GM21528 (cell line): Measurements from ENCODE around the gene UNC13C.

ENCODE experiments used
- ATAC-seq: cut with Tn5 transposase; IDR thresholded peaks from one replicate; pipeline ENCODE4 v1.9.1; 2021; ENCODE audit warnings: mild to moderate bottlenecking, moderate library complexity; ENCODE audit not compliant: unreplicated experiment, low FRiP score

The UNC13C gene

DNA sequence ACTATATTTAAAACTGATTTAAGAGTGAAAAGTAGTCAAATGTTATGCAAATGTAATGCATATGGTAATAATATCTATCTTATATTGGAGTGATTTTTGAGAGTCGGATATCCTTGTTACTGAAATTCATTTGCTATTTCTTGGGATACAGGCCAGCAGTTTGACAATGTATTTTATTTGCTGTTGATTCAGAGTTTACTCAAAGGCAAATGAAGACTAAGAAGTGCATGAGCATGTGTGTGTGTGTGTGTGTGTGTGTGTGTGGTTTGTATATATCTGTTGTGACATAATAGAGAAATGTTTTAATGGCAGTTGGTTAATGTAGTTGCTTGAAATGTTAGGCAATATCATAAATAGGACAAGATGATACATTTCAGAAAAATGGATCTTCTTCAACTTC is 39.0 kb downstream of the UNC13C start:
- no peak for ATAC-seq

GRCh38 chr15:54017959-54018358 is 39.7 kb downstream of the UNC13C start:
- no peak for ATAC-seq

- ATAC-seq: no peak
Observed at GRCh38 chr15:54026258-54026657, 48.0 kb downstream of the UNC13C start.

DNA sequence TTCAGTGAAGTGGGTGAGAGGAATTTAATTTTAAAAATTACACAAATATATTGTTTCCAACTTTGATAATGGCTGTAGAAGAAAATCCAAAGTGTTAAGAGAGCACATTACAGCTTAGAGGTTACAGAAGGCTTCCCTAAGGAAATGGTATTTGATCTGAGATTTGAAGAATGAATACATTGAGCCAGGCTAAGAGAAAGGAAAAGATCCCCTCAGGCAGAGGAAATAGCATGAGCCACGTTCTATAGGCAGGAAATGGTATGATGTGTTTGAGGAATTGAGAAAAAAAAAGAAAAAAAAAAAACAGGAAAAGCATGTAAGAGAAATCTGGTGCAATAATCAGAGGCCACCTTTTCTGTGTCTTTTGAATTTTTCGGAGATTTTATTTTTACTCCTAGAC is 48.6 kb downstream of the UNC13C start:
- ATAC-seq: no peak

DNA sequence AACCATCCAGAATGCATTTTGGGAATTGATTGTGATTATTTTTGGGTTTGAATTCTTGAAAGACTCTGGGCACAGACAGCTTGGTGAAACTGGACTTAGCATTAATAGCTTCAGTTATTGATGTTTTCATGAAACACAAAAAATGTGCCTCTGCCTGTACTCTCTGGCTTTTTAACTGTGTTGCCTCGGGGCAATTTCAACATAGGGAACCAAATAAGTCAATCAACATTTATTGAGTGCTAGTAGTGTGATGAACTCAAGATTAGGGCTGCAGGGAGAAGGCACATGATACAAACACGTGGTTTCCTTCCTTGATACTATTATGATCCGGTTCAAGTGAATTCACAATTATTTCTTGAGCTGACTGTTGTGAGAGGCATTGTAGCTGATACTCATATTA is 50.8 kb downstream of the UNC13C start:
- no peak for ATAC-seq

- ATAC-seq: no peak
Observed at GRCh38 chr15:54032066-54032465, 53.8 kb downstream of the UNC13C start.

DNA sequence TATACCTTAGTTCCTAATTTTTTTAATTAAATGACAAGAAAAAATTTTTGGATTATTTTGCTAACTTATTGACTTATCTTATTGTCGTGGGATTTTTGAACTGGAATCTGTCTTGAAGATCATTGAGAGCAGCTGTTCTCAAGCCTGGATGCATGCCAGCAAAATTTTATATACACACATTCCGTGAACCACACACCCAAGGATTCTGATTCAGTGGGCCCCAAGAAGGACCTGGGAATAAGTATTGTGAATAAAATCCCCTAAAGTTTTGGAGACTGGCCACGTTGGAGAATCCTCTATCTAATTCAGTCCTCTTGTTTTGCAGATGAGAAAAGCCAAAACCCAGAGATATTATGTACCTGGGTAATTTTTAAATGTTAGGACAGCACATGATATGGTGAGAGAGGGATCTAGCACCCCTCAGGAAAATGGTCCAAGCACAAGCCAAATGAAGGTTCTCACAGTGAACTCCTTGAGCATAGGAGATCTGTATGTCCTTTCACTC is 55.2 kb downstream of the UNC13C start:
- ATAC-seq: no peak

GRCh38 chr15:54033869-54034458 is 55.7 kb downstream of the UNC13C start:
- ATAC-seq: no peak

GRCh38 chr15:54035616-54036015 is 57.4 kb downstream of the UNC13C start:
- ATAC-seq: no peak

- no peak for ATAC-seq
Observed at GRCh38 chr15:54045397-54045796, 67.2 kb downstream of the UNC13C start.

DNA sequence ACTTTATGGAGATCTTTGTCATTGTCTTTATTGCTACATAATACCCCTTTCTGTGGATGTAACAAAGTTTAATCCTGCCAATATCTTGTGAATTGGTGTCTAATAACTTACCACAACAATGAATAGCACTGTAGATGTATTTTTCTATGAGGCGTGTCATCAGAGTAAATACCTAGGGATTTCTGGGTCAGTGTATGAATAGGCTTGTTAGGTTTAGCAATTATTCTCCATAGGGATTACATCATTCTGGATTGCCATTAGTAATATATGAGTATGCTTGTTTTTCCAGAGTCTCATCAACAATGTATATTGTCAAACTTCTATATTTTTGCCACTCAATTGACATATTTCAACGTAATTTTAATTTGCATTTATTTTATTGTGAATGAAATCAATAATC is 67.9 kb downstream of the UNC13C start:
- ATAC-seq: no peak

DNA sequence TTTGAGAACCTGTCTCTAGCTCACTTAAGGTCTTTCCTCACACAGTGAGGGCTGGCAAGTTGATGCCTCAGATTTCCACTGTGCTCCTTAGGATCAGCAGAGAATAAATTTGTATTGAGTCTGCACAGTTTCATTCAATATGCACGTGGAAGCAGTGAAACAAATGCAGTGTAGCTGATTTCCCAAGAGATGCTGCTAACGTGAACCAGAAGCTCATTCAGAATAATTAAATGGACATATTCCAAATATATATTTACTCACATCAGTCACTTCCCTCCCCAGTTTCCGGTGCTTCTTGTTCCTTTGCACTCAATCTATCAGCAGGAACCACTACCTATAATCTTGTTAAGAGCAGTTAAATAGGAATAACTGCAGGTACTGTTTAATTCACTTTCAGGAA is 86.1 kb downstream of the UNC13C start:
- no peak for ATAC-seq

- ATAC-seq: no peak
Observed at GRCh38 chr15:54066403-54066802, 88.2 kb downstream of the UNC13C start.

- no peak for ATAC-seq
Observed at GRCh38 chr15:54082836-54083492, 104.7 kb downstream of the UNC13C start.

DNA sequence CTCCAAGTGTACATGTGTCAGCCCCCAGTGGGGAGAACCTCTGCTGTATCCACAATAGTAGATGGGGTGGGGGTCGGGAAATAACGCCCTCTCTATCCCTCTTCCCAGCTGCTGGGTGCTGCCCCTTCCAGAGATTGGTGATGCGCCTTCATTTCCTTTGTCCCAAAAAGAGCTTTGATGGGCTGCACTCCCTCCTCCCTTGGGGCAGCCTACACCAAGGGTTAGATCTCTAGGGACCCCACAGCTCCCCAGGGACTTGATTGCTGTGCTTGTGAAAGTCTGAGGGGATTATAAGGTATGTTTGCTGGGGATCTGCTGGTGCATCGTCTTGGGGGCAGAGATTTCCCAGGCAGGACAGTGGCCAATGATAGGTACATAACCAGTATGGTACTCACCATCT is 105.3 kb downstream of the UNC13C start:
- ATAC-seq: no peak

GRCh38 chr15:54083991-54084390 is 105.8 kb downstream of the UNC13C start:
- ATAC-seq: no peak

DNA sequence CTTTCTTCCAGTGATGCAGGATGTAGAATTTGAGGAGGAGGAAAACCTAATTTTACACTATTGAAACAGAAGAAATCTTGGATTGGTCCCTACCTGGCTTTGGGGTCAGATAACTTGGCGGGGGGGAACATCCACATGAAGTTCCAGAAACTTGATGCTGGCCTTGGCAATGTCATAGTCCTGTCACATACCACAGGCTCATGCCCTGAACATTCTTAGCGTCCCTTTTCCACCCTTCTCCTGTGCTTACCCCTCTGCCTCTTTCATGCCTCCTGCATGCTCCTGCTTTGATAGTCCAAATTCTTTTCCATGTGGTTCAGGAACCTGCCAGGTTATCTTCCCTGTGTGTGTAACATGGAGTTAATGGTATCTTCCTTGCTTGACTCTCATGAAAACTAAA is 110.6 kb downstream of the UNC13C start:
- no peak for ATAC-seq

DNA sequence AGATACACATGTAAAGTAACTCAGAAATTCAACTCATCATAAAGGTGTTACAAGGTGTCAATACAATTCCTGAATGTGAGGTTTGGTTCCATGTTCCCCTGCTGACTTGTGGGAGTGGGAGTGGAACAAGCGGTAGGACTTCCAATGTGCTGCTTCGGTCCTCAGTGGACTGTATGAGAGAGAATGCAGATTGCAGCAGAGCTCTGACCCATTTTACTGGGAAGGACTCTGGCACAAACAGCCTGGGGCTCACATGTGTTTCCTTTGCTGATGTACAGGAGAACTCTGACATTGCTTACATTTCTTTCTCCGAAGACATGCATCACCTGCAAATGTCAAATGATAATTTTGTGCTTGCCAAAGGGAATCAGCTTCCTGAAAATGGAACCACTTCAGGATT is 111.5 kb downstream of the UNC13C start:
- no peak for ATAC-seq

GRCh38 chr15:54091651-54092050 is 113.4 kb downstream of the UNC13C start:
- ATAC-seq: no peak

DNA sequence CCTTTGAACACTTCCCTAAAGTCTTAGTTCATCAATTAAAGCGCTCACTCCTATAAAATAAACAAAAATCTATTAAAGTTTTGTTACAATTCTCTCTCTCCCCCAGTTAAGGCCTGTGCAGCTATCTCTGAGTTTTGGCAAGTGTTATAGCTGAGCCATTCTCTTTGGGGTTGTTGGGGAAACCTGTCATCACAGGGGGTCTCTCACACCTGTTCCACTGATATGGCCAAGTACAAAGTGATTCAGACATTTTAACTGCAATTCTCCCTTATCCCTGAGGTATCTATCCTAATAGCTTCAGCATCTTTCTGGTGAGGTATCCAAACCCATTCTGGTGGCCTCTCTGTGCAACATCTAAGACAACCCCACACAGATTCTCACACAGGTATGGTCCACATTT is 116.4 kb downstream of the UNC13C start:
- no peak for ATAC-seq

DNA sequence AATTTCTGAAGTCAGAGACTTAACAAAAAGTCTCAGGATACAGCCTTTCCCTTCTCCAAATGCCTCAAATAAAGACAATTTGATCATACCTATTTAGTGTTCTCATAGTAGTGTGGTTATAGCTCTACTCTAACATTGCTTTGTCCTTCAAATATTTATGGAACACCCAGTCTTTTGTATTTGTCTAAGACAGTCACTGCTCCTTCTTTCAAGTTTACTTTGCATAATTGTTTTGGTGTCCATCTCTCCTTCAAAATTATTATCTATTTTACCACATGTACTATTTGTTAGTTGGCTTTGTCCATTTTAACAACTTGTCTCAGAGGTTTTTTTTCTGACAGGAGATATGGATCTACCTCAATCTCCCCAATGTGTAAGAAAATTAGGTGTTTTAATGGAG is 118.8 kb downstream of the UNC13C start:
- ATAC-seq: no peak

- no peak for ATAC-seq
Observed at GRCh38 chr15:54099010-54099409, 120.8 kb downstream of the UNC13C start.
